Panc1 (cell line): ENCODE measurements around the gene OVOL2.
"Not testable (repeated sequence)": the region's sequence is repeated elsewhere in the genome, so short reads cannot be mapped to it uniquely, and the experiment has no call there.

Source experiments
- REST ChIP-seq, 2 experiments: IDR thresholded peaks; 2 replicates each; pipeline ENCODE4 v1.6.1; 2011 to 2012; ENCODE audit warnings: low read depth in 2 of 2, control low read depth in 1 of 2, low read length in 1 of 2, mild to moderate bottlenecking in 1 of 2, moderate library complexity in 1 of 2; ENCODE audit not compliant: insufficient read depth in 1 of 2
- SIN3A ChIP-seq: IDR thresholded peaks from 2 replicates; pipeline ENCODE4 v1.6.1; 2012; ENCODE audit warnings: low read depth, mild to moderate bottlenecking, low read length, moderate library complexity, borderline replicate concordance; ENCODE audit not compliant: insufficient read depth
- TF ChIP-seq, protein P1 (sequence below): fragments of 450-650 bp; IDR thresholded peaks from 2 replicates; pipeline ENCODE4 v1.5.1; 2017; ENCODE audit warnings: mild to moderate bottlenecking

GRCh38 chr20:18027011-18027410 lies 30.7 kb downstream of the OVOL2 start:
- not testable (repeated sequence) for TF ChIP-seq REST (IDR thresholded peaks at IDR 0.05; ENCODE audit: insufficient read depth in 1 of 2, low read depth in 2 of 2, low read length in 1 of 2); SIN3A
- TF ChIP-seq, protein P1, sequence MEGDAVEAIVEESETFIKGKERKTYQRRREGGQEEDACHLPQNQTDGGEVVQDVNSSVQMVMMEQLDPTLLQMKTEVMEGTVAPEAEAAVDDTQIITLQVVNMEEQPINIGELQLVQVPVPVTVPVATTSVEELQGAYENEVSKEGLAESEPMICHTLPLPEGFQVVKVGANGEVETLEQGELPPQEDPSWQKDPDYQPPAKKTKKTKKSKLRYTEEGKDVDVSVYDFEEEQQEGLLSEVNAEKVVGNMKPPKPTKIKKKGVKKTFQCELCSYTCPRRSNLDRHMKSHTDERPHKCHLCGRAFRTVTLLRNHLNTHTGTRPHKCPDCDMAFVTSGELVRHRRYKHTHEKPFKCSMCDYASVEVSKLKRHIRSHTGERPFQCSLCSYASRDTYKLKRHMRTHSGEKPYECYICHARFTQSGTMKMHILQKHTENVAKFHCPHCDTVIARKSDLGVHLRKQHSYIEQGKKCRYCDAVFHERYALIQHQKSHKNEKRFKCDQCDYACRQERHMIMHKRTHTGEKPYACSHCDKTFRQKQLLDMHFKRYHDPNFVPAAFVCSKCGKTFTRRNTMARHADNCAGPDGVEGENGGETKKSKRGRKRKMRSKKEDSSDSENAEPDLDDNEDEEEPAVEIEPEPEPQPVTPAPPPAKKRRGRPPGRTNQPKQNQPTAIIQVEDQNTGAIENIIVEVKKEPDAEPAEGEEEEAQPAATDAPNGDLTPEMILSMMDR: not testable (repeated sequence)
